HCT116 (cell line): ENCODE measurements around the gene TSPAN2. TPM values are rescaled to one million over a fixed set of nuclear protein-coding genes. Genes with fewer than 3 reads are reported as not detected.

Experiments used
- ATAC-seq: fragments of 200-7000 bp; cut with Tn5 transposase; 2 replicates; pipeline ENCODE4 v1.9.1; 2020; ENCODE audit warnings: mild to moderate bottlenecking, moderate library complexity
- BruUV-seq: library from RNA; stranded (reverse); fragments of 400-500 nt; replicated peaks from 2 replicates; lab custom pipeline; 2021; lab: Mats Ljungman, UMichigan
- CTCF ChIA-PET: fragments of 300-600 bp; sonication (Branson Sonifier 250); formaldehyde crosslinking; loops from one replicate; lab custom pipeline; 2021; ENCODE audit warnings: antibody characterized with exemption; lab: Charles Lee
- POLR2A ChIA-PET: fragments of 300-600, 350-600 bp; sonication (Branson Sonifier 250); formaldehyde crosslinking; loops from one replicate; lab custom pipeline; 2021; ENCODE audit warnings: antibody characterized with exemption; lab: Charles Lee
- RAD21 ChIA-PET, 2 experiments: fragments of 300-600 bp; sonication (Branson Sonifier 250); formaldehyde crosslinking; loops; one replicate each; lab custom pipeline; 2023; ENCODE audit warnings: low total read pairs in 2 of 2; ENCODE audit not compliant: uncharacterized antibody in 2 of 2, unreplicated experiment in 2 of 2, low non-redundant PET in 1 of 2; lab: Charles Lee
- DNase-seq: peaks from one replicate; pipeline ENCODE4 v3.0.0-alpha.2; 2010; ENCODE audit warnings: low read depth, low spot score
- H2AFZ ChIP-seq: fragments of 200-600 bp; shearing (Covaris generic), sonication (generic); 2 replicates; pipeline ENCODE4 v1.6.1; 2017; ENCODE audit warnings: low read depth, mixed run types, mixed read lengths, antibody characterized with exemption, low read length; ENCODE audit not compliant: poor library complexity, severe bottlenecking
- H3K27ac ChIP-seq: 2 replicates; pipeline ENCODE4 v1.5.1; 2012; ENCODE audit warnings: low read depth, low read length
- H3K27me3 ChIP-seq: fragments of 200-600 bp; sonication (generic); 2 replicates; pipeline ENCODE4 v1.6.1; 2016; ENCODE audit warnings: mixed run types, low read length, mixed read lengths; ENCODE audit not compliant: insufficient read depth
- H3K36me3 ChIP-seq, 2 experiments: fragments of 200-500 bp in 1 of 2; fragments of 200-600 bp in 1 of 2; sonication (Bioruptor generic) in 1 of 2; sonication (generic) in 1 of 2; 2 replicates each; pipeline versions ENCODE4 v1.5.1 to v1.6.1; 2014 to 2016; ENCODE audit warnings: low read length in 2 of 2, inconsistent platforms in 1 of 2, mixed read lengths in 1 of 2, mixed run types in 1 of 2; ENCODE audit not compliant: insufficient read depth in 2 of 2, control insufficient read depth in 1 of 2
- H3K4me1 ChIP-seq, 2 experiments: fragments of 200-600 bp in 1 of 2; sonication (generic) in 1 of 2; 2 replicates each; pipeline versions ENCODE4 v1.5.1 to v1.6.1; 2012 to 2017; ENCODE audit warnings: low read length in 2 of 2, inconsistent platforms in 1 of 2, mild to moderate bottlenecking in 1 of 2, mixed read lengths in 1 of 2, mixed run types in 1 of 2, moderate library complexity in 1 of 2; ENCODE audit not compliant: insufficient read depth in 2 of 2, control insufficient read depth in 1 of 2
- H3K4me2 ChIP-seq: fragments of 200-600 bp; sonication (generic); 2 replicates; pipeline ENCODE4 v1.6.1; 2017; ENCODE audit warnings: mixed run types, low read length, mixed read lengths
- H3K4me3 ChIP-seq, 2 experiments: fragments of 200-600 bp in 1 of 2; sonication (generic) in 1 of 2; replicated peaks in 1 of 2; 2 replicates each; pipeline ENCODE4 v1.5.1; 2011 to 2016; ENCODE audit warnings: low read length in 2 of 2, control low read depth in 1 of 2, low read depth in 1 of 2, mild to moderate bottlenecking in 1 of 2, mixed read lengths in 1 of 2, mixed run types in 1 of 2
- H3K79me2 ChIP-seq: fragments of 200-600 bp; sonication (generic); 2 replicates; pipeline ENCODE4 v1.6.1; 2017; ENCODE audit warnings: mild to moderate bottlenecking, mixed run types, low read length, moderate library complexity, mixed read lengths; ENCODE audit not compliant: insufficient read depth
- H3K9ac ChIP-seq: fragments of 200-600 bp; sonication (generic); 2 replicates; pipeline ENCODE4 v1.6.1; 2016; ENCODE audit warnings: low read length, mixed read lengths
- H3K9me2 ChIP-seq: fragments of 200-600 bp; sonication (generic), shearing (Covaris generic); 2 replicates; pipeline ENCODE4 v1.6.1; 2017; ENCODE audit warnings: mixed run types, mild to moderate bottlenecking, moderate library complexity; ENCODE audit not compliant: insufficient read depth
- H3K9me3 ChIP-seq, 2 experiments: fragments of 200-500 bp in 1 of 2; fragments of 200-600 bp in 1 of 2; sonication (Bioruptor generic) in 1 of 2; sonication (generic) in 1 of 2; 2 replicates each; pipeline ENCODE4 v1.6.1; 2014 to 2017; ENCODE audit warnings: low read length in 2 of 2, mixed read lengths in 2 of 2, inconsistent platforms in 1 of 2, low read depth in 1 of 2, mild to moderate bottlenecking in 1 of 2, mixed run types in 1 of 2, moderate library complexity in 1 of 2; ENCODE audit not compliant: control insufficient read depth in 1 of 2, insufficient read depth in 1 of 2
- H4K20me1 ChIP-seq: fragments of 200-600 bp; sonication (generic), shearing (Covaris generic); 2 replicates; pipeline ENCODE4 v1.6.1; 2017; ENCODE audit warnings: mixed run types, mild to moderate bottlenecking, moderate library complexity; ENCODE audit not compliant: insufficient read depth
- CBX3 ChIP-seq: IDR thresholded peaks from 2 replicates; pipeline ENCODE4 v1.6.1; 2012; ENCODE audit warnings: low read depth
- CTCF ChIP-seq, 3 experiments: fragments of 200-600 bp in 1 of 3; sonication (generic) in 1 of 3; IDR thresholded peaks in 2 of 3; conservative IDR thresholded peaks in 1 of 3; 2 replicates each; pipeline ENCODE4 v1.5.1; 2012 to 2017; ENCODE audit warnings: low read depth in 2 of 3, low read length in 2 of 3, antibody characterized with exemption in 1 of 3, borderline replicate concordance in 1 of 3, control low read depth in 1 of 3, mild to moderate bottlenecking in 1 of 3, mixed read lengths in 1 of 3, mixed run types in 1 of 3, moderate library complexity in 1 of 3; ENCODE audit not compliant: insufficient read depth in 1 of 3
- EZH2phosphoT487 ChIP-seq: fragments of 200-600 bp; IDR thresholded peaks from 2 replicates; pipeline ENCODE4 v1.6.1; 2018; ENCODE audit warnings: antibody characterized with exemption, borderline replicate concordance
- POLR2A ChIP-seq: IDR thresholded peaks from 2 replicates; pipeline ENCODE4 v1.7.0; 2011; ENCODE audit warnings: borderline replicate concordance; ENCODE audit not compliant: insufficient read depth, insufficient read length; ENCODE audit errors: extremely low read depth
- RAD21 ChIP-seq: IDR thresholded peaks from 2 replicates; pipeline ENCODE4 v1.6.1; 2012; ENCODE audit warnings: low read depth, mild to moderate bottlenecking
- REST ChIP-seq: IDR thresholded peaks from 2 replicates; pipeline ENCODE4 v1.6.1; 2012; ENCODE audit warnings: low read depth
- SIN3A ChIP-seq: IDR thresholded peaks from 2 replicates; pipeline ENCODE4 v1.6.1; 2012; ENCODE audit warnings: low read depth
- SP1 ChIP-seq: IDR thresholded peaks from 2 replicates; pipeline ENCODE4 v1.6.1; 2012; ENCODE audit warnings: low read depth
- YY1 ChIP-seq: IDR thresholded peaks from 2 replicates; pipeline ENCODE4 v1.6.1; 2011; ENCODE audit warnings: low read length, low read depth, moderate library complexity, mild to moderate bottlenecking; ENCODE audit not compliant: insufficient replicate concordance; ENCODE audit errors: extremely low read depth
- ZFX ChIP-seq: fragments of 450-650 bp; IDR thresholded peaks from 2 replicates; pipeline ENCODE4 v1.6.1; 2017
- intact Hi-C: fragments of 100-400 bp; cut with micrococcal nuclease; formaldehyde crosslinking; loops from 2 replicates; pipeline ENCODE4 v1.10.0; 2022
- total RNA-seq: library from RNA; stranded (reverse); gene quantifications from one replicate; pipeline ENCODE4 v1.2.1, GENCODE V29; 2021; ENCODE audit not compliant: unreplicated experiment
- TF ChIP-seq, protein P1 (sequence below): IDR thresholded peaks from 2 replicates; pipeline ENCODE4 v1.6.1; 2012

TSPAN2 gene
- total RNA-seq, 1 experiment from 2014 or later: 0.98 TPM

DNA sequence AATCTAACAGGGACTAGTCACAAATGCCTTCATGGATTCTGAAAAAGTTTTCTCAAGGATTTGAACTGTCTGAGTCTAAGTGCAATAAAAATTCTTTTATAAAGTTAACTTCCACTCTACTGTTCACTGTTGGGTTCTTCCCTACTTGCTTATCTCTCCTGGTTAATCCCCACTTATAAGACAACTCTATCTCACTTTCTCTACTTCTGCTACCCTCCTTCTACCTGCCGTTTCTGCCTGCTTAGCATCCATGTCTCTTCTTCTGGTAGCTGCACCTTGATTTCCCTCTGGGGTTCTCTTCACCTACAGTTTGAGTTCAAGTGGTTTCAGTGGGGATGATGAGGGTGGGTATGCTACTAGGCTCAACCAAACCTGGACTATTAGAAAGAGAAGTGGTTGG is 53.7 kb downstream of the TSPAN2 start (continued):
- no peak for TF ChIP-seq CTCF (IDR thresholded peaks at IDR 0.05 in 2 of 3, conservative IDR thresholded peaks at IDR 0.05 in 1 of 3; ENCODE audit: borderline replicate concordance in 1 of 3, insufficient read depth in 1 of 3, low read depth in 2 of 3, low read length in 2 of 3)
- no peak for TF ChIP-seq CBX3
- no peak for TF ChIP-seq REST
- TF ChIP-seq SIN3A: no peak

DNA sequence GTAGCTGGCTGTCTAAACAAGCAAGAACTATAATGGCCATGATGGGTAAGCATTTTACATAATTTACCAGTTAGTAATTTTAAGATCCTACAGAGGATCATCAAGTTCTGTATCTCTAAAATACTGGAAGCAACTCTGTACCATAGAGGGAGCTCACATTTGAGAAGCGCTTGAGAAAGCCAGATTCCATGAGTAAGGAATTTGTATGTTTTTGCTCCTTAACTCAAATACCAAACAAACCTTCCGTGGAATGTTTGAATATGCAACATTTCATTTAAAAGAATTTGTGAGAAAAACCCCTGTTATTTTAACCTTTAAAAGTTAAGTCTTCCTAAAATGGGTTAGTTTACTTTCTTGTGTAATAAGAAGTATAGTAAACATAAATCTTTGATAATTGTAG is 57.7 kb downstream of the TSPAN2 start:
- Histone ChIP-seq H4K20me1 (no peaks in the 10 kb centered on the region), H3K4me2 (no peak overlapping the region), H3K9me3 (no peaks in the 10 kb centered on the region), H3K79me2 (no peaks in the 10 kb centered on the region), H3K36me3 (no peaks in the 10 kb centered on the region), H2AFZ (no peak overlapping the region), H3K9me2 (no peaks in the 10 kb centered on the region), H3K4me1 (no peaks in the 10 kb centered on the region), H3K27me3 (no peaks in the 10 kb centered on the region), H3K27ac (no peak overlapping the region), H3K9ac (no peak overlapping the region), H3K4me3 (no peak overlapping the region)
- ChIA-PET RAD21 (no interaction called here), CTCF (interaction anchor here (1.0 to 1.9 kb wide), 3 partner anchors 9 to 21 kb away, joined by 4 to 6 read pairs (median 5); no protein-coding TSS in a partner anchor), POLR2A (no interaction called here)
- ATAC-seq (no peak), DNase-seq (no peak)
- intact Hi-C loops: no loop called here
- no TSS peak for BruUV-seq
- no peak for TF ChIP-seq EZH2phosphoT487
- no peak for TF ChIP-seq RAD21
- TF ChIP-seq POLR2A: no peak
- TF ChIP-seq SP1: no peak
- TF ChIP-seq ZFX: no peak
- TF ChIP-seq, protein P1, sequence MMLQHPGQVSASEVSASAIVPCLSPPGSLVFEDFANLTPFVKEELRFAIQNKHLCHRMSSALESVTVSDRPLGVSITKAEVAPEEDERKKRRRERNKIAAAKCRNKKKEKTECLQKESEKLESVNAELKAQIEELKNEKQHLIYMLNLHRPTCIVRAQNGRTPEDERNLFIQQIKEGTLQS: no peak
- no peak for TF ChIP-seq YY1
